GM18870 (cell line): ENCODE results near the gene CYP27A1.
A peak's percentile ranks its signal among the peaks of the same experiment; 100 is the strongest.
"Not testable (repeated sequence)": the region's sequence is repeated elsewhere in the genome, so short reads cannot be mapped to it uniquely, and the experiment has no call there.

Experiments
- ATAC-seq: cut with Tn5 transposase; IDR thresholded peaks from one replicate; pipeline ENCODE4 v1.9.1; 2021; ENCODE audit warnings: moderate library complexity; ENCODE audit not compliant: unreplicated experiment

Gene CYP27A1

GRCh38 chr2:218772759-218773158 is 9.2 kb upstream of the CYP27A1 start:
- not testable (repeated sequence) for ATAC-seq

GRCh38 chr2:218773881-218774280 is 8.1 kb upstream of the CYP27A1 start:
- ATAC-seq: no peak

- ATAC-seq: no peak
Measured at GRCh38 chr2:218776488-218776887, 5.5 kb upstream of the CYP27A1 start.

- ATAC-seq: no peak
Measured at GRCh38 chr2:218777276-218777990, 4.5 kb upstream of the CYP27A1 start.

- ATAC-seq: no peak
Measured at GRCh38 chr2:218780046-218780445, 1.9 kb upstream of the CYP27A1 start.

GRCh38 chr2:218780851-218781690 is 876 bp upstream of the CYP27A1 start:
- no peak for ATAC-seq

GRCh38 chr2:218782528-218782844 is 539 bp downstream of the CYP27A1 start:
- ATAC-seq: no peak

- no peak for ATAC-seq
Measured at GRCh38 chr2:218783688-218784087, 1.7 kb downstream of the CYP27A1 start.

- ATAC-seq: no peak
Measured at GRCh38 chr2:218785103-218785502, 3.2 kb downstream of the CYP27A1 start.

- no peak for ATAC-seq
Measured at GRCh38 chr2:218786133-218786532, 4.2 kb downstream of the CYP27A1 start.

- ATAC-seq: no peak
Measured at GRCh38 chr2:218788529-218789255, 6.7 kb downstream of the CYP27A1 start.

- no peak for ATAC-seq
Measured at GRCh38 chr2:218792433-218792832, 10.5 kb downstream of the CYP27A1 start.

- ATAC-seq: no peak
Measured at GRCh38 chr2:218796691-218797090, 14.7 kb downstream of the CYP27A1 start.

- no peak for ATAC-seq
Measured at GRCh38 chr2:218798767-218799504, 17.0 kb downstream of the CYP27A1 start.

- ATAC-seq: no peak
Measured at GRCh38 chr2:218799990-218800389, 18.0 kb downstream of the CYP27A1 start.

- ATAC-seq: no peak
Measured at GRCh38 chr2:218802386-218802994, 20.5 kb downstream of the CYP27A1 start.

- ATAC-seq: no peak
Measured at GRCh38 chr2:218804817-218805216, 22.9 kb downstream of the CYP27A1 start.

GRCh38 chr2:218805627-218806026 is 23.7 kb downstream of the CYP27A1 start:
- no peak for ATAC-seq

- ATAC-seq: peak; percentile 58
Measured at GRCh38 chr2:218806346-218806978, 24.5 kb downstream of the CYP27A1 start.

- no peak for ATAC-seq
Measured at GRCh38 chr2:218807626-218808025, 25.7 kb downstream of the CYP27A1 start.
